CD4-positive, alpha-beta T cell (primary cell): Measurements from ENCODE around the gene CHRM4. TPM values are rescaled to one million over a fixed set of nuclear protein-coding genes. Genes with fewer than 3 reads are reported as not detected.

Experiments used
- ATAC-seq: fragments of 200-7000 bp; cut with Tn5 transposase; one replicate; pipeline ENCODE4 v1.10.0; 2022; ENCODE audit warnings: mild to moderate bottlenecking; ENCODE audit not compliant: poor library complexity
- CTCF ChIA-PET: fragments of 350-600 bp; sonication (Branson Sonifier 250); formaldehyde crosslinking; loops from one replicate; lab custom pipeline; 2021; ENCODE audit warnings: antibody characterized with exemption, inconsistent platforms; lab: Charles Lee
- POLR2A ChIA-PET: fragments of 350-600 bp; sonication (Branson Sonifier 250); formaldehyde crosslinking; loops from one replicate; lab custom pipeline; 2021; ENCODE audit warnings: antibody characterized with exemption, inconsistent platforms; lab: Charles Lee
- DNase-seq, 14 experiments: peaks; one replicate each; pipeline ENCODE4 v3.0.0-alpha.2; 2013 to 2020; ENCODE audit warnings: mixed read lengths in 2 of 14
- H3K27ac ChIP-seq, 2 donors: one replicate each; pipeline versions ENCODE4 v1.5.1 to v1.7.0; 2013; ENCODE audit warnings: low read length in 2 of 2, low read depth in 1 of 2, mild to moderate bottlenecking in 1 of 2
- H3K27me3 ChIP-seq, 2 experiments: 1 replicate in 1 of 2; 2 replicates in 1 of 2; pipeline versions ENCODE4 v1.6.1 to v1.7.0; 2013; ENCODE audit warnings: low read length in 2 of 2, control low read depth in 1 of 2, mild to moderate bottlenecking in 1 of 2, moderate library complexity in 1 of 2; ENCODE audit not compliant: insufficient read depth in 2 of 2, control insufficient read depth in 1 of 2
- H3K36me3 ChIP-seq: one replicate; pipeline ENCODE4 v1.6.1; 2013; ENCODE audit warnings: low read length, control low read depth; ENCODE audit not compliant: insufficient read depth
- H3K4me1 ChIP-seq: one replicate; pipeline ENCODE4 v1.6.1; 2013; ENCODE audit warnings: low read length, control low read depth; ENCODE audit not compliant: insufficient read depth
- H3K4me3 ChIP-seq: one replicate; pipeline ENCODE4 v1.5.1; 2013; ENCODE audit warnings: mild to moderate bottlenecking, low read length, moderate library complexity
- H3K9me3 ChIP-seq, 2 experiments: 1 replicate in 1 of 2; 2 replicates in 1 of 2; pipeline versions ENCODE4 v1.6.1 to v1.7.0; 2013; ENCODE audit warnings: low read length in 2 of 2, mild to moderate bottlenecking in 2 of 2, control low read depth in 1 of 2, moderate library complexity in 1 of 2; ENCODE audit not compliant: control insufficient read depth in 1 of 2, insufficient read depth in 1 of 2
- H3K27ac Mint-ChIP-seq: one replicate; pipeline ENCODE4 v1.8.0; 2020; ENCODE audit warnings: mixed read lengths
- H3K27me3 Mint-ChIP-seq: one replicate; pipeline ENCODE4 v1.8.0; 2021; ENCODE audit warnings: mixed read lengths
- H3K36me3 Mint-ChIP-seq: one replicate; pipeline ENCODE4 v1.8.0; 2021; ENCODE audit warnings: low read depth, mixed read lengths
- H3K4me1 Mint-ChIP-seq: one replicate; pipeline ENCODE4 v1.8.0; 2021; ENCODE audit warnings: low read depth, mixed read lengths
- H3K4me3 Mint-ChIP-seq: one replicate; pipeline ENCODE4 v1.8.0; 2020; ENCODE audit warnings: mild to moderate bottlenecking, mixed read lengths
- H3K9me3 Mint-ChIP-seq: one replicate; pipeline ENCODE4 v1.8.0; 2020; ENCODE audit warnings: mixed read lengths
- CTCF ChIP-seq: fragments of 200-600 bp; IDR thresholded peaks from one replicate; pipeline ENCODE4 v1.8.0; 2022; ENCODE audit warnings: antibody characterized with exemption, mild to moderate bottlenecking
- intact Hi-C, 2 experiments: fragments of 100-400 bp; cut with DNase I in 1 of 2; cut with micrococcal nuclease in 1 of 2; formaldehyde crosslinking; loops; one replicate each; pipeline versions ENCODE4 v1.15.1 to v1.9.0; 2023 to 2025; cut with DNase I, micrococcal nuclease
- total RNA-seq, 174 experiments: library from RNA in 2 of 174; stranded (reverse) in 2 of 174; gene quantifications; one replicate each; pipeline ENCODE4 v1.2.3 and lab custom pipeline; 2021 to 2026

Gene CHRM4
- total RNA-seq, 2 experiments from 2014 or later, result 3.2 to 3.7 TPM

DNA sequence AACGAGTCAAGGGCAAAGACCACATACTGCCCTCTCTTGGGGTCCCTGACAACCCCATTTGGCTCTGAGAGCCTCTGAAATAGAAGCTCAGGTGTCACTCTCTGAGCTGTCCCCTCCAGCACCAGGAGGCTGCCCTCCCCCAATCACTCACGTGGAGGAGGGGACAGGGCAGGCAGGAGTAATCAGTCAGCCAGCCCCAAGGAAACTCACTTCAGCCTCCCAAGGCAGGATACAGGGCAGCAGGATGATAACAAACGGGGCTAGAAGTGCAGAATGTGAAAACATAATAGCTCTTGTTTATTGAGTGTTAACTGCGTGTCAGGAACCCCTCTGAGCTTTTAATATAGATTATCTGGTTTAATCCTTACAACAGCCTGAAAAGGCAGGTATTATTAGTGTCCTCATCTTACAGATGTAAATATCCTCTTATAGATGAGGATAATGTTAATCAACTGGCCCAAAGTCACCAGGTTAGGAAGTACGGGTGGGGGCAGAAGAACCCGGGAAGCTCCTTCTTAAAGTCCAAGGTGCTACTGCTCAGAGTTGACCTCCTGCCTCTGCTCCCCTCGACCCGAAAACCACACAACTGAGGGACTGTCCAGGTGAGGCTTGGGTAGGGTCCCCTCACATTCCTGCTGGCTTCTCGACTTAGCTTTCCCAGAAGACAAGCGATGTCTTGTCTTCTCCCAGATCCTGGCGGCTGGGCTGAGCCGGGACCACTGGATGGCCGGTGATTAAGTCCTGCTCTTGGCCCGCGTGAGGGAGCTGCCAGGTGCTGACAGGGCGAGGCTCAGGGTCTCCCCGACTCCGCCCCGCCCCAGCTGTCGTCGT, 2.7 kb downstream of the CHRM4 start:
- H3K4me3 ChIP-seq, result no peak overlapping the region
- DNase-seq (no peak), ATAC-seq (no peak)
- no peaks in the 10 kb centered on the region for H3K36me3 ChIP-seq
- ChIA-PET CTCF (interaction anchor here (0.9 to 2.1 kb wide), 4 partner anchors 38 to 49 kb away, joined by 3 to 7 read pairs (median 4); partner anchors contain the start of gene DGKZ), POLR2A (no interaction called here)
- Mint-ChIP-seq H3K36me3 (no peaks in the 10 kb centered on the region), H3K4me1 (peaks cover 30% of the 10 kb centered on the region), H3K4me3 (peak overlapping the region; percentile 54), H3K9me3 (no peaks in the 10 kb centered on the region), H3K27me3 (peaks cover 74% of the 10 kb centered on the region), H3K27ac (no peak overlapping the region)
- no peak overlapping the region for H3K27ac ChIP-seq
- H3K4me1 ChIP-seq, result peaks cover 47% of the 10 kb centered on the region
- peaks cover 0 to 46% of the 10 kb centered on the region in 2 experiments for H3K9me3 ChIP-seq
- intact Hi-C loops, result no loop called here
- peaks cover 63 to 72% of the 10 kb centered on the region in 2 experiments for H3K27me3 ChIP-seq
- no peak for TF ChIP-seq CTCF

DNA sequence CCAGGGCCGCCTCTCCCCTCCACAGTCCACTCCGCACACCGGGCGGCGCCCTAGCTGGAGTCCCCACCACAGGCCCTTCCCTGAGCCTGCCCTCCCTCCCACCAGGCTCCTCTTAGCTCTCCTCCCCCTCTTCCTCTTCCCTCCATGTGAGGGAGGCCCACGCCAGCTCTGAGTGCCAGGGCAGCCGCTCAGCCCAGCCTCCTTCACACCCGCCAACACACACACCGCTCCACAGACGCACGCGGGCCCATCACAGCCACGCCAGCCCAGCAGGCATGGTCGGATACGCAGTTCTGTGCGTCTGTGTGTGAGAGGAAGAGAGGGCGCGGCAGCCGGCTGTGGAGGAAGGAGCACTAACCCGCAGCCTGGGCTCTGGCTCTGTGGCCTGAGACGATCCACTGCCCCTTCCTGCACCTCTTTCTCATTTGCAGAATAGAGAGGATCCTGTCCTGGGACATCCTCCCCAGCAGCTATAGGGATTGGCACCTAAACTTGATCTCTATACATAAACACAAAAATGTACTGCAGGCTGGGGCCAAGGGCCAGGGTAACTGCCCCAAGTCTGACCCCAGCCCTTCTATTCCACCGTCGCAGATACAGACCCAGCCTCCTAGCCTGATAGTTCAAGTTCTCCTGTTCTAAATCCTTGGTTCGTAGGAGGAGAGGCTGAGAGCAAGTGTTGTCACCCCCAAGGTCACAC, 3.5 kb downstream of the CHRM4 start:
- no peak overlapping the region for H3K4me3 ChIP-seq
- no peak for TF ChIP-seq CTCF
- H3K36me3 ChIP-seq, result no peaks in the 10 kb centered on the region
- H3K4me1 Mint-ChIP-seq, result peaks cover 28% of the 10 kb centered on the region
- no peaks in the 10 kb centered on the region for H3K36me3 Mint-ChIP-seq
- no peaks in the 10 kb centered on the region for H3K9me3 Mint-ChIP-seq
- intact Hi-C loops, result no loop called here
- H3K4me3 Mint-ChIP-seq, result peak overlapping the region; percentile 54
- CTCF ChIA-PET, result interaction anchor here (2.1 kb wide), 1 partner anchor 41 kb away, joined by 7 read pairs; the partner anchor contains the start of gene DGKZ
- H3K27me3 ChIP-seq, result peaks cover 66 to 71% of the 10 kb centered on the region in 2 experiments
- DNase-seq, result peak in 1 of 14 experiments; percentile 33
- peaks cover 45% of the 10 kb centered on the region for H3K4me1 ChIP-seq
- H3K9me3 ChIP-seq, result peaks cover 0 to 46% of the 10 kb centered on the region in 2 experiments
- POLR2A ChIA-PET, result interaction anchor here (0.6 kb wide), 1 partner anchor 528 kb away, joined by 3 read pairs; no protein-coding TSS in a partner anchor
- H3K27me3 Mint-ChIP-seq, result peaks cover 72% of the 10 kb centered on the region
- ATAC-seq, result peak; percentile 7
- no peak overlapping the region for H3K27ac Mint-ChIP-seq
- H3K27ac ChIP-seq, result no peak overlapping the region

GRCh38 chr11:46387456-46387855, 4.1 kb downstream of the CHRM4 start:
- no peak overlapping the region for H3K27ac ChIP-seq
- H3K27me3 ChIP-seq, result peaks cover 68 to 72% of the 10 kb centered on the region in 2 experiments
- H3K9me3 ChIP-seq, result peaks cover 0 to 46% of the 10 kb centered on the region in 2 experiments
- ChIA-PET CTCF (interaction anchor here (2.1 kb wide), 1 partner anchor 40 kb away, joined by 7 read pairs; the partner anchor contains the start of gene DGKZ), POLR2A (interaction anchor here (0.6 kb wide), 1 partner anchor 527 kb away, joined by 3 read pairs; no protein-coding TSS in a partner anchor)
- Mint-ChIP-seq H3K4me3 (no peak overlapping the region), H3K9me3 (no peaks in the 10 kb centered on the region), H3K36me3 (no peaks in the 10 kb centered on the region), H3K4me1 (peaks cover 22% of the 10 kb centered on the region), H3K27ac (no peak overlapping the region), H3K27me3 (peaks cover 66% of the 10 kb centered on the region)
- DNase-seq (no peak), ATAC-seq (no peak)
- no peak overlapping the region for H3K4me3 ChIP-seq
- H3K4me1 ChIP-seq, result peaks cover 45% of the 10 kb centered on the region
- intact Hi-C loops, result no loop called here
- H3K36me3 ChIP-seq, result no peaks in the 10 kb centered on the region
- TF ChIP-seq CTCF, result no peak
